ENCODE data around the gene APCDD1.
"Not testable (repeated sequence)": the region's sequence is repeated elsewhere in the genome, so short reads cannot be mapped to it uniquely, and the experiment has no call there.

The APCDD1 gene

GRCh38 chr18:10526561-10526949 is 72.1 kb downstream of the APCDD1 start:
- DNase-seq (ENCODE audit: low spot score), result no peak

- DNase-seq (ENCODE audit: low spot score), result no peak
Measured at GRCh38 chr18:10528439-10528838, 74.0 kb downstream of the APCDD1 start.

GRCh38 chr18:10530002-10530401 is 75.6 kb downstream of the APCDD1 start:
- DNase-seq (ENCODE audit: low spot score), result no peak

- DNase-seq (ENCODE audit: low spot score), result no peak
Measured at GRCh38 chr18:10530852-10531251, 76.4 kb downstream of the APCDD1 start.

- no peak for DNase-seq (ENCODE audit: low spot score)
Measured at GRCh38 chr18:10533111-10533510, 78.7 kb downstream of the APCDD1 start.

GRCh38 chr18:10536280-10536679 is 81.8 kb downstream of the APCDD1 start:
- DNase-seq (ENCODE audit: low spot score), result no peak

- DNase-seq (ENCODE audit: low spot score), result no peak
Measured at GRCh38 chr18:10537765-10538164, 83.3 kb downstream of the APCDD1 start.

- DNase-seq (ENCODE audit: low spot score), result not testable (repeated sequence)
Measured at GRCh38 chr18:10539124-10539523, 84.7 kb downstream of the APCDD1 start.

All from AG08396 (cell line).